Calu3 (cell line): ENCODE measurements around the gene DNAJB1. TPM values are rescaled to one million over a fixed set of nuclear protein-coding genes. Genes with fewer than 3 reads are reported as not detected.
A peak's percentile ranks its signal among the peaks of the same experiment; 100 is the strongest.
"Not testable (repeated sequence)": the region's sequence is repeated elsewhere in the genome, so short reads cannot be mapped to it uniquely, and the experiment has no call there.

Experiments
- BruUV-seq: library from RNA; stranded (reverse); fragments of 400-500 nt; replicated peaks from 2 replicates; lab custom pipeline; 2021; lab: Mats Ljungman, UMichigan
- CTCF ChIA-PET: fragments of 300-600 bp; sonication (Branson Sonifier 250); formaldehyde crosslinking; loops from one replicate; lab custom pipeline; 2022; ENCODE audit warnings: antibody characterized with exemption; lab: Charles Lee
- DNase-seq: peaks from one replicate; pipeline ENCODE4 v3.0.0; 2022
- H3K27ac Mint-ChIP-seq: one replicate; pipeline ENCODE4 v1.8.0; 2022; ENCODE audit warnings: mixed read lengths; ENCODE audit not compliant: unreplicated experiment
- H3K27me3 Mint-ChIP-seq: one replicate; pipeline ENCODE4 v1.8.0; 2022; ENCODE audit warnings: mixed read lengths; ENCODE audit not compliant: unreplicated experiment
- H3K36me3 Mint-ChIP-seq: one replicate; pipeline ENCODE4 v1.8.0; 2022; ENCODE audit warnings: mild to moderate bottlenecking, moderate library complexity, mixed read lengths; ENCODE audit not compliant: insufficient read depth, unreplicated experiment
- H3K4me1 Mint-ChIP-seq: one replicate; pipeline ENCODE4 v1.8.0; 2022; ENCODE audit warnings: mild to moderate bottlenecking, low read depth, mixed read lengths; ENCODE audit not compliant: unreplicated experiment
- H3K4me3 Mint-ChIP-seq: one replicate; pipeline ENCODE4 v1.8.0; 2022; ENCODE audit warnings: mild to moderate bottlenecking, low read depth, moderate library complexity, mixed read lengths; ENCODE audit not compliant: unreplicated experiment
- H3K9me3 Mint-ChIP-seq: one replicate; pipeline ENCODE4 v1.8.0; 2022; ENCODE audit warnings: low read depth, mixed read lengths; ENCODE audit not compliant: unreplicated experiment
- CTCF ChIP-seq: fragments of 200-600 bp; IDR thresholded peaks from one replicate; pipeline ENCODE4 v1.8.0; 2022; ENCODE audit warnings: antibody characterized with exemption; ENCODE audit not compliant: unreplicated experiment
- intact Hi-C: fragments of 100-400 bp; cut with micrococcal nuclease; formaldehyde crosslinking; loops from one replicate; pipeline ENCODE4 v1.10.0; 2022; ENCODE audit not compliant: unreplicated experiment
- total RNA-seq: library from RNA; stranded (reverse); gene quantifications from 2 replicates; pipeline ENCODE4 v1.2.3, GENCODE V29; 2022

DNAJB1 gene
- total RNA-seq, 1 experiment from 2014 or later: 159 TPM

GRCh38 chr19:14554382-14554812, 36.2 kb upstream of the DNAJB1 start:
- Mint-ChIP-seq H3K27ac (peak overlapping the region; percentile 45), H3K4me3 (no peak overlapping the region), H3K27me3 (no peaks in the 10 kb centered on the region), H3K4me1 (peaks cover 17% of the 10 kb centered on the region), H3K36me3 (peaks cover 3% of the 10 kb centered on the region), H3K9me3 (no peaks in the 10 kb centered on the region)
- no TSS peak for BruUV-seq
- DNase-seq: no peak
- CTCF ChIA-PET: interaction anchor here (0.6 kb wide), 1 partner anchor 16 kb away, joined by 6 read pairs; no protein-coding TSS in a partner anchor
- TF ChIP-seq CTCF: no peak
- intact Hi-C loops: no loop called here

GRCh38 chr19:14553939-14554243, 35.7 kb upstream of the DNAJB1 start:
- Mint-ChIP-seq H3K27me3 (no peaks in the 10 kb centered on the region), H3K4me3 (no peak overlapping the region), H3K9me3 (no peaks in the 10 kb centered on the region), H3K36me3 (peaks cover 3% of the 10 kb centered on the region), H3K27ac (no peak overlapping the region), H3K4me1 (peaks cover 17% of the 10 kb centered on the region)
- BruUV-seq: no TSS peak
- CTCF ChIA-PET: no interaction called here
- no peak for TF ChIP-seq CTCF
- DNase-seq: no peak
- intact Hi-C loops: no loop called here

- DNase-seq: no peak
- Mint-ChIP-seq H3K27me3 (no peaks in the 10 kb centered on the region), H3K9me3 (no peaks in the 10 kb centered on the region), H3K4me1 (peaks cover 17% of the 10 kb centered on the region), H3K4me3 (no peak overlapping the region), H3K36me3 (peaks cover 4% of the 10 kb centered on the region), H3K27ac (no peak overlapping the region)
- intact Hi-C loops: no loop called here
- CTCF ChIA-PET: no interaction called here
- TF ChIP-seq CTCF: no peak
- BruUV-seq: no TSS peak
These were observed 35.1 kb upstream of the DNAJB1 start for GRCh38 chr19:14553042-14553938.

GRCh38 chr19:14552006-14552360, 33.8 kb upstream of the DNAJB1 start:
- CTCF ChIA-PET: interaction anchor here (0.6 kb wide), 1 partner anchor 44 kb away, joined by 4 read pairs; no protein-coding TSS in a partner anchor
- H3K9me3 Mint-ChIP-seq, H3K4me3 Mint-ChIP-seq, BruUV-seq, H3K27me3 Mint-ChIP-seq, H3K36me3 Mint-ChIP-seq, DNase-seq, H3K27ac Mint-ChIP-seq, intact Hi-C loops: not testable (repeated sequence)
- peaks cover 17% of the 10 kb centered on the region for H3K4me1 Mint-ChIP-seq

DNA sequence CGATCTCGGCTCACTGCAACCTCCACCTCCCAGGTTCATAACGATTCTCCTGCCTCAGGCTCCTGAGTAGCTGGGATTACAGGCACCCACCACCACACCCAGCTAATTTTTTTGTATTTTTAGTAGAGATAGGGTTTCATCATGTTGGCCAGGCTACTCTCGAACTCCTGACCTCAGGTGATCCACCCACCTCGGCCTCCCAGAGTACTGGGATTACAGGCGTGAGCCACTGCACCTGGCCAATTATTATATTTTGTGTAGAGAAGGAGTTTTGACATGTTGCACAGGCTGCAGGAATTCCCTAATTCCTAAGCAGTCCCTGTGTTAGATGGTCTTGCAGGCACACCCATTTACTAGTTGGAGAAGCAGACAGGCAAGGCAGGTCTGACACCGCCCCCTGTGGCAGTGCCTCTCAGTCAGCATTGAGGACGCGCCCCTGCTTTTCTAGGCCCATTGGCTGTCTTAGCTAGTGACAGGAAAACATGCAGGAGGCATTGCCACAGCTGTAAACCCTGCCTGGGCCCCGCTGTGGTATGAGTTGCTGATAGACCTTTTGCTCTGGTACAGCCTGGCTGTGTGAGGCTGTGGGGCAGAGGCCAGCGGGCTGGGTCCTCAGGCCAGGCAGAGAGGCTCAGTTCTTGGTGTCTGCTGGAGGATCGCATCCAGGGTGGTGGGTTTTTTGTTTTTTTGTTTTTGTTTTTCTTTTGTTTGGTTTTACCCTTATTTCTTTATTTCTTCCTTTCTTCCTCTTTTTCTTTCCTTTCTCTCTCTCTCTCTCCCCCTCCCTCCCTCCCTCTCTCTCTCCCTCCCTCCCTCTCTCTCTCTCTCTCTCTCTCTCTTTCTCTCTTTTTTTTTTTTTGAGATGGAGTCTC, 33.2 kb upstream of the DNAJB1 start:
- BruUV-seq, H3K4me3 Mint-ChIP-seq, H3K27me3 Mint-ChIP-seq, intact Hi-C loops, H3K9me3 Mint-ChIP-seq, H3K36me3 Mint-ChIP-seq, H3K27ac Mint-ChIP-seq: not testable (repeated sequence)
- H3K4me1 Mint-ChIP-seq: peaks cover 17% of the 10 kb centered on the region
- DNase-seq: peak; percentile 47
- CTCF ChIA-PET: interaction anchor here (0.6 to 1.2 kb wide), 2 partner anchors 43 to 45 kb away, joined by 4 to 5 read pairs; no protein-coding TSS in a partner anchor
